ENCODE measurements around the gene APEX2. TPM values are rescaled to one million over a fixed set of nuclear protein-coding genes. Genes with fewer than 3 reads are reported as not detected.

The APEX2 gene
- total and polyA plus RNA-seq, 2 experiments from 2014 or later, result 10.0 to 20.1 TPM

DNA sequence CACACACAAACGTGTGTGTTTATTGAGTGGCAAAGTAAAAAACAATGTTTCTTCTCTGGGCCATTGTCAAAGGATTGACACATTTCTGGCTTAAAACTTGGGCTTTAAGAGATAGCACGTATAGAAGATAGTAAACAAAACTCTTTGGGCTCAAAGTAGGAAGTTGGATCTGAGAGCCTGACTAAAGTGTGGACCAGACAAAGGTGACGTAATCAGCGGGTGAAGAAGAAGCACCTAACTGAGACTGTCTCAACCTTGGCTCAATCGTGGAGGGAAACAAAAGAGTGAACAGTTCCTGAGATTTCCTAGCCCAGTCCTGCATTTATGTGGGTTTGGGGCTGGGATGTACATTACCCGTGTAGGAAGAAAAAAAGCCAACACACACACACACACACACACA is 19.8 kb upstream of the APEX2 start:
- no peaks in the 10 kb centered on the region for H3K9me2 ChIP-seq (ENCODE audit: insufficient read depth)
- no peaks in the 10 kb centered on the region for H3K79me2 ChIP-seq (replicated peaks; ENCODE audit: insufficient read depth)
- no peaks in the 10 kb centered on the region for H3K27me3 Mint-ChIP-seq (ENCODE audit: insufficient read depth, low read depth, poor library complexity)
- ATAC-seq, result no peak
- H3K9me3 Mint-ChIP-seq, result no peaks in the 10 kb centered on the region
- H4K20me1 ChIP-seq (replicated peaks; ENCODE audit: insufficient read depth), result no peaks in the 10 kb centered on the region
- no peaks in the 10 kb centered on the region for H3K4me1 Mint-ChIP-seq
- no peak overlapping the region for H3K4me2 ChIP-seq
- H3K27ac Mint-ChIP-seq, result no peak overlapping the region
- no peak overlapping the region for H3K4me3 ChIP-seq
- no peak overlapping the region for H2AFZ ChIP-seq
- H3K27ac ChIP-seq (ENCODE audit: low read depth), result no peak overlapping the region
- TF ChIP-seq STAT1 (IDR thresholded peaks at IDR 0.05; ENCODE audit: unreplicated experiment) (no peak), NANOG (IDR thresholded peaks at IDR 0.05; ENCODE audit: borderline replicate concordance) (no peak), POLR2AphosphoS5 (IDR thresholded peaks at IDR 0.05; ENCODE audit: low read depth) (no peak), CREB1 (CRISPR knock-in tag; IDR thresholded peaks at IDR 0.05; ENCODE audit: low read depth) (no peak), ETS1 (IDR thresholded peaks at IDR 0.05) (no peak), ZNF462 (CRISPR knock-in tag; IDR thresholded peaks at IDR 0.05) (no peak), EZH2 (IDR thresholded peaks at IDR 0.05; ENCODE audit: low read depth, unreplicated experiment) (no peak), ZNF331 (CRISPR knock-in tag; IDR thresholded peaks at IDR 0.05; ENCODE audit: low read depth) (no peak), EZH2phosphoT487 (IDR thresholded peaks at IDR 0.05; ENCODE audit: unreplicated experiment) (no peak), REST (IDR thresholded peaks at IDR 0.05; ENCODE audit: unreplicated experiment) (no peak), ZNF114 (CRISPR knock-in tag; IDR thresholded peaks at IDR 0.05) (no peak), JUNB (IDR thresholded peaks at IDR 0.05; ENCODE audit: unreplicated experiment) (no peak)
- TF ChIP-seq, protein P1, sequence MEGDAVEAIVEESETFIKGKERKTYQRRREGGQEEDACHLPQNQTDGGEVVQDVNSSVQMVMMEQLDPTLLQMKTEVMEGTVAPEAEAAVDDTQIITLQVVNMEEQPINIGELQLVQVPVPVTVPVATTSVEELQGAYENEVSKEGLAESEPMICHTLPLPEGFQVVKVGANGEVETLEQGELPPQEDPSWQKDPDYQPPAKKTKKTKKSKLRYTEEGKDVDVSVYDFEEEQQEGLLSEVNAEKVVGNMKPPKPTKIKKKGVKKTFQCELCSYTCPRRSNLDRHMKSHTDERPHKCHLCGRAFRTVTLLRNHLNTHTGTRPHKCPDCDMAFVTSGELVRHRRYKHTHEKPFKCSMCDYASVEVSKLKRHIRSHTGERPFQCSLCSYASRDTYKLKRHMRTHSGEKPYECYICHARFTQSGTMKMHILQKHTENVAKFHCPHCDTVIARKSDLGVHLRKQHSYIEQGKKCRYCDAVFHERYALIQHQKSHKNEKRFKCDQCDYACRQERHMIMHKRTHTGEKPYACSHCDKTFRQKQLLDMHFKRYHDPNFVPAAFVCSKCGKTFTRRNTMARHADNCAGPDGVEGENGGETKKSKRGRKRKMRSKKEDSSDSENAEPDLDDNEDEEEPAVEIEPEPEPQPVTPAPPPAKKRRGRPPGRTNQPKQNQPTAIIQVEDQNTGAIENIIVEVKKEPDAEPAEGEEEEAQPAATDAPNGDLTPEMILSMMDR (conservative IDR thresholded peaks at IDR 0.05; ENCODE audit: low read depth in 2 of 2), result no peak
- H3K27me3 ChIP-seq (ENCODE audit: insufficient read depth), result no peaks in the 10 kb centered on the region
- H3K36me3 ChIP-seq (ENCODE audit: insufficient read depth), result no peaks in the 10 kb centered on the region
- H3K36me3 Mint-ChIP-seq (ENCODE audit: low read depth), result no peaks in the 10 kb centered on the region
- H3K4me1 ChIP-seq (ENCODE audit: insufficient read depth), result no peaks in the 10 kb centered on the region
- H3F3A ChIP-seq (replicated peaks; ENCODE audit: low read depth), result no peaks in the 10 kb centered on the region
- no peak overlapping the region for H3K4me3 Mint-ChIP-seq
- no peak for DNase-seq (ENCODE audit: low spot score)

Measured in GM23338 (cell line).